Neuron (in vitro differentiated cells): ENCODE results near the gene HLA-DPB1.

Experiments
- H2AFZ ChIP-seq: one replicate; pipeline ENCODE4 v1.6.1; 2013; ENCODE audit warnings: low read depth, mild to moderate bottlenecking, inconsistent platforms, low read length, moderate library complexity
- H3K27me3 ChIP-seq: one replicate; pipeline ENCODE4 v1.6.1; 2013; ENCODE audit warnings: low read length; ENCODE audit not compliant: insufficient read depth
- H3K36me3 ChIP-seq: one replicate; pipeline ENCODE4 v1.6.1; 2013; ENCODE audit warnings: low read length; ENCODE audit not compliant: insufficient read depth
- H3K4me1 ChIP-seq: one replicate; pipeline ENCODE4 v1.6.1; 2013; ENCODE audit warnings: low read length; ENCODE audit not compliant: insufficient read depth
- H3K4me3 ChIP-seq: 2 replicates; pipeline ENCODE4 v1.5.1; 2013; ENCODE audit warnings: mild to moderate bottlenecking, low read length, moderate library complexity
- H3K9me3 ChIP-seq: one replicate; pipeline ENCODE4 v1.6.1; 2013; ENCODE audit warnings: low read length

The HLA-DPB1 gene

GRCh38 chr6:33116841-33117711, 41.3 kb downstream of the HLA-DPB1 start:
- H3K4me1 ChIP-seq = peaks cover 10% of the 10 kb centered on the region
- no peak overlapping the region for H3K4me3 ChIP-seq
- H3K27me3 ChIP-seq = peaks cover 41% of the 10 kb centered on the region
- H3K9me3 ChIP-seq = no peaks in the 10 kb centered on the region
- H2AFZ ChIP-seq = no peak overlapping the region
- no peaks in the 10 kb centered on the region for H3K36me3 ChIP-seq

- Histone ChIP-seq H3K4me1 (peaks cover 10% of the 10 kb centered on the region), H2AFZ (no peak overlapping the region), H3K36me3 (no peaks in the 10 kb centered on the region), H3K27me3 (peaks cover 41% of the 10 kb centered on the region), H3K4me3 (no peak overlapping the region), H3K9me3 (no peaks in the 10 kb centered on the region)
These were observed 42.1 kb downstream of the HLA-DPB1 start for GRCh38 chr6:33117811-33118277.

- H3K36me3 ChIP-seq = no peaks in the 10 kb centered on the region
- H3K9me3 ChIP-seq = no peaks in the 10 kb centered on the region
- H3K4me1 ChIP-seq = peaks cover 10% of the 10 kb centered on the region
- H3K4me3 ChIP-seq = no peak overlapping the region
- H3K27me3 ChIP-seq = peaks cover 37% of the 10 kb centered on the region
- H2AFZ ChIP-seq = no peak overlapping the region
These were observed 42.8 kb downstream of the HLA-DPB1 start for GRCh38 chr6:33118525-33119123.

DNA sequence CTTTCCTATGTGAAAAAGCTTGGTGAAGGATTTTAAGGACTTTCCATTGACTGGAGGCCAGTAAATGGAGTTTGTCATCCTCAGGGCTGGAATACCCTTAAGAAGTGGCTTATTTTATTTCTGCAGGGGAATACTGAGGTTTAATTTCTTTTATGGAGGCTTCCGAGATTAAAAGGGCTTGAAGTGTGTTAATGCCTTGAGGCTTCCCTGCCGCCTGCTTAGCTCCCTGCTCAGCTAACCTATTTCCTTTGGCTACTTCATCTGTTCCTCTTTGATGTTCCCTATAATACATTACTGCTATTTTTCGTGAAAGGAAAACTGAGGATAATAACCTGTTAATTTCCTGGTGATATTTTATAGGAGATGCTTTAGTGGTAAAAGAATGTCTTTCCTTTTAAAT, 44.2 kb downstream of the HLA-DPB1 start:
- Histone ChIP-seq H3K4me1 (peaks cover 13% of the 10 kb centered on the region), H2AFZ (no peak overlapping the region), H3K4me3 (no peak overlapping the region), H3K9me3 (no peaks in the 10 kb centered on the region), H3K36me3 (no peaks in the 10 kb centered on the region), H3K27me3 (peaks cover 32% of the 10 kb centered on the region)

GRCh38 chr6:33123181-33123580, 47.4 kb downstream of the HLA-DPB1 start:
- Histone ChIP-seq H3K36me3 (no peaks in the 10 kb centered on the region), H3K9me3 (no peaks in the 10 kb centered on the region), H3K4me3 (no peak overlapping the region), H2AFZ (no peak overlapping the region), H3K27me3 (peaks cover 6% of the 10 kb centered on the region), H3K4me1 (peaks cover 6% of the 10 kb centered on the region)

DNA sequence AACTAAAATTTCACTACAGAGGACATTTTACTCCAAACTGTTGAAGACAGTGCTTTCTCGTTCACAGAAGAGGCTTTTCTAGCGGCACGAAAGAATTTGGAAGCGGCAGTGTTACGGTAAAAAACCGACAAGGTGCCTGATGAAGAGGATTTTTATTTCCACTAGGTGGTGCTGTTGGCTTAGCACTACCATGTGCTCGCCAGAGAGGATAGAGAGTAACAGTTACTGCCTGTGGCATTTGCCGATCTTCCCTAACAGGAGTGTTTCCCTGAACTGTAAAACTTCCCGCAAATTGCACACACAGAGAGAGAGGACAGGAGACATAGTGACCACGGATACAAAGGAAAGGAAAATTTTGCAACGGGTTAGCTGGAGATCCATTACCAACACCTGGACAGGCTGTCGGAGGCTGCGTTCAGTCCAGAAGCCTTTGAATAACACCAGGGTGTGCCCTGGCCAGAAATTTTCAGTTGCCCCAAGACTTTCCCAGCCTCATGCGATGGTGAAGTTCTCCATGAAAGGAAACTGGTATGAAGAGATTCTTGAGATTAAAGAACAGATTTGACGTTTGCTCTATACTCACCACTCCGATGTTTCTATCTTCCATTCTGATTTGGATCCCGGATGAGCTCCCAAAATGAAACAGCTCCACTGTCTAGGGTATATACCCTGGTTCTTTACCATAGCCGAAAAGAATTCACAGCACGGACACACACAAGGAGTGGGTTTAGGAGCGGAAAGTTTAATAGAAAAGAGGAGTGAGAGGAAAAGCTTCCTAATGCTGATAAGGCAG, 48.1 kb downstream of the HLA-DPB1 start:
- no peaks in the 10 kb centered on the region for H3K9me3 ChIP-seq
- H3K36me3 ChIP-seq = no peaks in the 10 kb centered on the region
- H3K4me1 ChIP-seq = peaks cover 9% of the 10 kb centered on the region
- H3K4me3 ChIP-seq = no peak overlapping the region
- no peak overlapping the region for H2AFZ ChIP-seq
- peaks cover 6% of the 10 kb centered on the region for H3K27me3 ChIP-seq

GRCh38 chr6:33124525-33124901, 48.7 kb downstream of the HLA-DPB1 start:
- Histone ChIP-seq H3K9me3 (no peaks in the 10 kb centered on the region), H3K27me3 (peaks cover 6% of the 10 kb centered on the region), H3K4me1 (peaks cover 10% of the 10 kb centered on the region), H3K4me3 (no peak overlapping the region), H2AFZ (no peak overlapping the region), H3K36me3 (no peaks in the 10 kb centered on the region)

DNA sequence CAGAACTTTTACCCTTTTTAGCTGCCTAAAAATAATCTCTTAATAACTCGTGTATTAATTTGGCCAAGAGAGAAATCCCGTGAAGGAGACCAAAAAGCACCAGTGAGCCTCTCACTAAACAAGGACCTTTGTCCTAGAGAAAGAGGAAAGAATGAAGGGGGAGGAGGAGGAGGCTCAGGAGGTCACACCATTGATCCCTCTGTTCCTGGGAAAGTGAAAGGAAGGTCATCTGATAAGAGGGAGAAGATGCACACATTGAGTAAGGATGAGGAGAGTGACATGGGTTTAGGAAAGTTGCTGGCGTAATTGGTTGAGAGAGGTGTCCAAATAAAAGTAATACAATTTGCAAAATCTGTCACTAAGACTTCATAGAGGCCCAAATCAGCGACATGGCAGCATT, 49.2 kb downstream of the HLA-DPB1 start:
- Histone ChIP-seq H3K4me1 (peaks cover 10% of the 10 kb centered on the region), H3K9me3 (no peaks in the 10 kb centered on the region), H3K36me3 (no peaks in the 10 kb centered on the region), H2AFZ (no peak overlapping the region), H3K27me3 (peaks cover 6% of the 10 kb centered on the region), H3K4me3 (no peak overlapping the region)

- no peak overlapping the region for H3K4me3 ChIP-seq
- H3K4me1 ChIP-seq = peaks cover 10% of the 10 kb centered on the region
- H3K9me3 ChIP-seq = no peaks in the 10 kb centered on the region
- no peaks in the 10 kb centered on the region for H3K36me3 ChIP-seq
- no peak overlapping the region for H2AFZ ChIP-seq
- H3K27me3 ChIP-seq = peaks cover 3% of the 10 kb centered on the region
These were observed 50.4 kb downstream of the HLA-DPB1 start for GRCh38 chr6:33126101-33126714.

- Histone ChIP-seq H3K4me1 (peaks cover 10% of the 10 kb centered on the region), H3K9me3 (no peaks in the 10 kb centered on the region), H3K4me3 (no peak overlapping the region), H3K36me3 (no peaks in the 10 kb centered on the region), H3K27me3 (peaks cover 5% of the 10 kb centered on the region), H2AFZ (no peak overlapping the region)
These were observed 52.5 kb downstream of the HLA-DPB1 start for GRCh38 chr6:33128318-33128717.

DNA sequence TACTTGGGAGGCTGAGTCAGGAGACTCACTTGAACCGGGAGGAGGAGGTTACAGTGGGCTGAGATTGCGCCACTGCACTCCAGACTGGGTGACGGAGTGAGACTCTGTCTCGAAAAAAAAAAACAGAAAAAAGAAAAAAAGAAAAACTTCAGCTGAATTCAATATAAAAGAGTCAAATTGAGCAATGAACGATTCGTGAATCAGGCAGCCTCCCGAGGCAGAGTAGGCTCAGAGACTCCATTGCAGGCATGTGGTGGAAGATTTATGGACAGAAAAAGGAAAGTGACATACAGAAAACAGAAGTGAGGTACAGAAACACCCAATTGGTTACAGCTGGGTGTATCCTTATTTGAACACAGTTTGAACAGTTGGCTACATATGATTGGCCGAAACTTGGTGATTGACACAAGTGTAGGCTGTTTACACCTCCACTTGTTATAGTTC, 56.3 kb downstream of the HLA-DPB1 start:
- Histone ChIP-seq H3K9me3 (no peaks in the 10 kb centered on the region), H3K27me3 (peaks cover 7% of the 10 kb centered on the region), H3K4me3 (no peak overlapping the region), H3K4me1 (peaks cover 4% of the 10 kb centered on the region), H3K36me3 (no peaks in the 10 kb centered on the region), H2AFZ (no peak overlapping the region)

DNA sequence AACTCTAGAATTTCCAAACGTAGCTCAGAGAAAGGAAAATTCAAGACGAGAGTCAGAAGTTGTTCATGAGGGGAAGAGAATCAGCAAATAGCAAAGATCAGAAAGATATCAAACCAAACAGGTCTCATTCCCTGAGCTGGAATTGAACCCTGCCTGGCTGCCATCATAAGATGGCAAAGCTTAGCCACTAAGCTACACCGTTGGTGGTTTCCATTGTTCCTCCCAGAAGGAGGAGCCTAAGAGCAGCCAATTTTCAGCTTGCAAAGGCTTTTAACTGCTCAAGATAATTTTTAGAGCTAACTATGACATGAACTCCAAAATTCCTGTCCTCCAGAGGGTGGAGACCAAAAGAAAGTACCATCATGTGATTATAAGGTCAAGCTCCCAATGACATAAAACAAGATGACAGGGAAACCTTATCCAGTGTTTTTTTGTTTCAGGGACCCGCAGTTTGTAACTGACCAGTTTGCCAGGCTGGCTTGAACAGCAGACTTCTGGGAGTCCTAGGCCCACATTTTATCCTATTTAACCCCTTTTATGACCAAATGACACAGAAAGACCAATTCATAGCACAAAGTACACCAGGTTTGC, 60.6 kb downstream of the HLA-DPB1 start:
- H3K4me1 ChIP-seq = no peaks in the 10 kb centered on the region
- H3K27me3 ChIP-seq = peaks cover 5% of the 10 kb centered on the region
- no peak overlapping the region for H3K4me3 ChIP-seq
- no peaks in the 10 kb centered on the region for H3K36me3 ChIP-seq
- H2AFZ ChIP-seq = no peak overlapping the region
- H3K9me3 ChIP-seq = no peaks in the 10 kb centered on the region
